AG09309 (cell line): ENCODE data around the gene MKI67.

ENCODE experiments used
- DNase-seq: peaks from one replicate; pipeline ENCODE4 v3.0.0-alpha.2; 2010; ENCODE audit warnings: low read depth
- H3K4me3 ChIP-seq: 2 replicates; pipeline ENCODE4 v1.5.1; 2011; ENCODE audit warnings: mild to moderate bottlenecking, low read depth, low read length, moderate library complexity; ENCODE audit not compliant: control insufficient read depth
- CTCF ChIP-seq: IDR thresholded peaks from 2 replicates; pipeline ENCODE4 v1.5.1; 2011; ENCODE audit warnings: mild to moderate bottlenecking, low read depth, low read length, inconsistent platforms; ENCODE audit not compliant: insufficient read depth, control insufficient read depth; ENCODE audit errors: missing control alignments

Gene MKI67

DNA sequence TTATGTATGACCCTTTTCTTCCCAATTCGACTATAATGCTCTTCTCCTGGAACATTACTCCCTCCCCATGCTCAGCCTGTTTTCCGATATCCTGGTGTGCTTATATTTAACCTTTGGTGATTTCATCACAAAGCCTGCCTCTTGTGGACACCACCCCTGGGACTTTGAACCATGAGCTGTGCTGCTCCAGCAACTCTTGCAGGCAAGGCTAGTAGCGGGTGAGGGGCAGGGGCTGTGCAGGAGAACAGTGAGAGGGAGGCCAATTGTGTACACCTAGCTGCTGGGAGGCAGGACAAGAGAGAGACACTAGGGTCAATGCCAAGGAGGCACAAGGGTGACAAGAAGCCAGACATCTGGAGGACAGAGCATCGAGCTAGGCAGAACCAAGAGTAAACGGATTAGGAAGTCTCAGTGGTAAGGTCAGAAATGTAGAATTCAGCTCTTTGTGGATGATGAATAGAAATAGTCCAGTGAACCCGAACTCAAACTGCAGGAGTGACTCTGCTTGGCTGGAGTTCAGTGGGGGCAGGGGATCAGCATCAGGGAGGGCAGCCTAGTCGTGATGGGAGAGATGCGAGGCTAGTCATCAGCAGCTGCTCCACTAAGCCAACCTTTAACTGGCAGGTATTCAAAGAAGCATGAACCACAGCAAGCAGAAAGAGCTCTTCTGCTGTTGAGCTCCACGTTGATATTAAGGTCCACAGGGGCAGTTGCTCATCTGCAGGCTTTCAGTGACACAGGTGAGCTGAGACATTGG, 31.0 kb upstream of the MKI67 start:
- no peak overlapping the region for H3K4me3 ChIP-seq
- TF ChIP-seq CTCF = no peak
- DNase-seq = no peak

- H3K4me3 ChIP-seq = no peak overlapping the region
- no peak for TF ChIP-seq CTCF
- no peak for DNase-seq
Measured at GRCh38 chr10:128152741-128153580, 26.7 kb upstream of the MKI67 start.

DNA sequence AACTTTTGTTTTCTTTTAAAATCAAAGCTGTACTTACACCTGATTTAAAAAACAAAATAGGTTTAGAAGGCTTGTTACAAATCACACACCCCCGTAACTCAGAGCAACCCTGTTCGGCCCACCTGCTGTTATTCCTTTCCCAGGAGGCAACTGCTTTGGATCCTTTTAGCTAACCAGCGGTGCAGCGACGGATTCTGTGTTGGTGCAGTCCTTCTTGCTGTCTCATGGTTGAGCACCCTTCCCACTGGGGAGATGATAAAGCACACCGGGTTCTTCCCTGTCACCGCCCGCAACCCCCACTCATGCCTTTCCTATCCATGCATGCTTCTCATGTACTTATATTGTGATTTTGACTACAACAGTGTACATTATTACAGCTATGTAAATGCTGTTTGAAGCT, 24.8 kb upstream of the MKI67 start:
- no peak for DNase-seq
- H3K4me3 ChIP-seq = no peak overlapping the region

DNA sequence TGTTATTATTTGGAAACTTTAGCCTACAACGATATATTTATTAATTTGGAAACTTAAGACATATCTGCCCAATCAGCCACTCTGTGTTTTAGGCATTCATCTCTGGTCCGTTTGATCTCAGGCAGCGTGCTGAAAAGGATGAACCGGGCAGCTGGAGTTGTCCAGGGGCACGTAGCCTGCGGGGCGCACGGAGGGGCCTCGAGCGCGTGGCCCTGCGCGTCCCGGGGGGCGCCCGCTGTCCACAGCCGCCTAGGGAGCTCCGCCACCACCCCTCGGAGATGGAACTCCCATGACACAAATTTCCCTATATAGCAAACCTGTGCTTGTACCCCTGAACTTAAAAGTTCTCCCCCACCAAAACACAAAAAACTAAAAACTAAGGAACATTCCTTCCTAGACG, 24.3 kb upstream of the MKI67 start:
- DNase-seq = no peak
- no peak overlapping the region; the same call in 1 of the 2 replicates for H3K4me3 ChIP-seq
- no peak for TF ChIP-seq CTCF

More for the DNA sequence above, 24.8 kb upstream of the MKI67 start:
- no peak for TF ChIP-seq CTCF

DNA sequence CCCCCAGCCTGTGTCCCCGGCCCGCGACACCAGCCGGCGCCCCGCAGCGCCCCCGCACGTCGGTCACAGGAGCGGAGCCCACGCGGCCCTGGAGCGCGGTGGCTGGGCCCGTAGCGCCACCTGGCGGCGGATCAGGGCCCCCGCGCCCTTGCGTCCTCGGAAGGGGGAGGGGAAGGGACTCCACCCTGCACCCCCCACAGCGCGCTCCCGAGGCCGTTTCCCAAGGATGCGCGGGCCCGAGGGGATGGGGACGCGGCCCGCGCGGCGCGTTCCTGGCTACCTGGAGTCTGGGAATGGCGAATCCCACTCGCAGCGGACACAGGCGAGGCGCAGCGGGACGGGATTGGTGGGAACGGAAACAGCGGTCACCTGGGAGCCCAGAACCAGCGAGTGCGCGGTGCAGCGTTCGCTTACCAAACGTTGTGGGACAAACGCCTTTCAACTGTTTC, 23.8 kb upstream of the MKI67 start:
- DNase-seq = peak; percentile 4
- TF ChIP-seq CTCF = peak; percentile 74
- H3K4me3 ChIP-seq = peak overlapping the region; percentile 58

GRCh38 chr10:128149267-128150014, 23.2 kb upstream of the MKI67 start:
- no peak for TF ChIP-seq CTCF
- no peak for DNase-seq
- no peak overlapping the region for H3K4me3 ChIP-seq
